HepG2 (cell line): ENCODE results near the gene SNHG17. TPM values are rescaled to one million over a fixed set of nuclear protein-coding genes. Genes with fewer than 3 reads are reported as not detected.

Experiments used
- AHR ChIP-seq: IDR thresholded peaks from 2 replicates; pipeline ENCODE4 v1.6.1; 2018; ENCODE audit warnings: missing genetic modification reagents, missing compliant biosample characterization
- SRF ChIP-seq: IDR thresholded peaks from 2 replicates; pipeline ENCODE4 v1.6.1; 2011; ENCODE audit warnings: mild to moderate bottlenecking, low read depth, low read length, moderate library complexity
- ZMAT3 ChIP-seq: sonication (generic); formaldehyde crosslinking; conservative IDR thresholded peaks from 2 replicates; pipeline ENCODE4 v1.7.0; 2021; ENCODE audit warnings: missing genetic modification reagents
- ZNF577 ChIP-seq: sonication (generic); formaldehyde crosslinking; IDR thresholded peaks from 2 replicates; pipeline ENCODE4 v1.4.0; 2020; ENCODE audit warnings: mild to moderate bottlenecking, low read depth, missing genetic modification reagents, borderline replicate concordance
- polyA plus RNA-seq, 8 experiments: library from polyadenylated mRNA; depleted of rRNA in 3 of 8; stranded (reverse) in 7 of 8; unstranded in 1 of 8; fragments of >200 nt; fragmentation: Illumina TruSeq in 4 of 8; extraction: Trizol in 4 of 8; gene quantifications; 2 replicates each; pipeline versions ENCODE4 v1.2.1 to v1.2.3, GENCODE V29; 2011 to 2016; ENCODE audit warnings: low read depth in 4 of 8, missing spikeins in 1 of 8, mixed read lengths in 1 of 8; ENCODE audit not compliant: insufficient read depth in 1 of 8
- total RNA-seq, 5 experiments: library from RNA; depleted of rRNA; stranded (reverse); fragments of >200 nt; fragmentation: Illumina TruSeq; extraction: Trizol; gene quantifications; 2 replicates each; pipeline ENCODE4 v1.2.3, GENCODE V29; 2016; ENCODE audit warnings: low read depth in 1 of 5
- TF ChIP-seq, protein P1 (sequence below): IDR thresholded peaks from 2 replicates; pipeline ENCODE4 v1.6.1; 2016; ENCODE audit warnings: low read depth, missing genetic modification reagents, missing compliant biosample characterization
- TF ChIP-seq, protein P2 (sequence below): sonication (generic); formaldehyde crosslinking; IDR thresholded peaks from 2 replicates; pipeline ENCODE4 v1.4.0; 2020; ENCODE audit warnings: missing genetic modification reagents
- TF ChIP-seq, protein P3 (sequence below): sonication (generic); formaldehyde crosslinking; IDR thresholded peaks from 2 replicates; pipeline ENCODE4 v1.8.0; 2022; ENCODE audit warnings: mild to moderate bottlenecking, missing genetic modification reagents, moderate library complexity
- TF ChIP-seq, protein P4 (sequence below): sonication (generic); formaldehyde crosslinking; IDR thresholded peaks from 2 replicates; pipeline ENCODE4 v1.4.0; 2020; ENCODE audit warnings: missing genetic modification reagents, borderline replicate concordance
- TF ChIP-seq, protein P5 (sequence below): sonication (generic); formaldehyde crosslinking; IDR thresholded peaks from 2 replicates; pipeline ENCODE4 v1.4.0; 2020; ENCODE audit warnings: mild to moderate bottlenecking, low read depth, missing genetic modification reagents

The SNHG17 gene
- total and polyA plus RNA-seq, 2 of the 13 experiments (the other 11 are each of a cell fraction or from before 2014, with no cell fraction given), result 26.2 to 41.2 TPM

DNA sequence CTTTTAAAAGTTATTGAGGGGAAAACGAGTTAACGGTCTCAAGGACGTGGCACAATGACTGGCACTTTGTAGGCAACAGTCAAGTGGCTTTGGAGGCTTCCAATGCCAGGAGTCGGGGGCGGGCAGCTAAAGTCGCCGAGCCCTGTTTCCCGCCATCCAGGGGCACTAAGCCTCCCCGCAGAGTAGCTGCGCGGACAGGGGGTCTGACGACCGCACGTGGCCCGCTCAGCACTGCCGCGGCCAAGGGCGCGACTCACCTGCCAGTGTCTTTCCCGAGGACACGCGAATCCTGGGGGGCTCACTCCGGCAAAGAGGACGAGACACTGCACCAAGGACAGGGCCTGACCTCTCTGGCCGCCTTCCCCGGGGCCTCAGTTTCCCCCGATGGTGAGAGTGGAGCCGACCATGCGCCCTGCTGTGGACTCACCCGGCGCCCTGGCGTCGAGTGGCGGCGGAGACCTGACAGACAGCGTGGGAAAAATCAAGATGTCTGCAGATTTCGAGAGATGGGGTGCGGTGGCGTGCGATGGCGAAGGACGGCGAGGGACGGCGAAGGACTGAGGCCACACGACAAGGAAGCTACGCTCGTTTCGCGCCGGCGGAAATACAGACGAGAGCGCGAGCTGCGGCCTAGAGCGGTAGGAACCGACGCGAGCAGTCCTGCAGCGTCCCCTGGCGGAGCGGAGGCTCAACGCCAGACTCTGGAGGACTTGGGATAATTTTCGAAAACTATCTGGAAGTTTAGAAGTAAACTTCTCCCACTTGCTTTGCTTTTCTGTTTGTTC lies at the start of gene SNHG17 (continued):
- TF ChIP-seq, protein P1, sequence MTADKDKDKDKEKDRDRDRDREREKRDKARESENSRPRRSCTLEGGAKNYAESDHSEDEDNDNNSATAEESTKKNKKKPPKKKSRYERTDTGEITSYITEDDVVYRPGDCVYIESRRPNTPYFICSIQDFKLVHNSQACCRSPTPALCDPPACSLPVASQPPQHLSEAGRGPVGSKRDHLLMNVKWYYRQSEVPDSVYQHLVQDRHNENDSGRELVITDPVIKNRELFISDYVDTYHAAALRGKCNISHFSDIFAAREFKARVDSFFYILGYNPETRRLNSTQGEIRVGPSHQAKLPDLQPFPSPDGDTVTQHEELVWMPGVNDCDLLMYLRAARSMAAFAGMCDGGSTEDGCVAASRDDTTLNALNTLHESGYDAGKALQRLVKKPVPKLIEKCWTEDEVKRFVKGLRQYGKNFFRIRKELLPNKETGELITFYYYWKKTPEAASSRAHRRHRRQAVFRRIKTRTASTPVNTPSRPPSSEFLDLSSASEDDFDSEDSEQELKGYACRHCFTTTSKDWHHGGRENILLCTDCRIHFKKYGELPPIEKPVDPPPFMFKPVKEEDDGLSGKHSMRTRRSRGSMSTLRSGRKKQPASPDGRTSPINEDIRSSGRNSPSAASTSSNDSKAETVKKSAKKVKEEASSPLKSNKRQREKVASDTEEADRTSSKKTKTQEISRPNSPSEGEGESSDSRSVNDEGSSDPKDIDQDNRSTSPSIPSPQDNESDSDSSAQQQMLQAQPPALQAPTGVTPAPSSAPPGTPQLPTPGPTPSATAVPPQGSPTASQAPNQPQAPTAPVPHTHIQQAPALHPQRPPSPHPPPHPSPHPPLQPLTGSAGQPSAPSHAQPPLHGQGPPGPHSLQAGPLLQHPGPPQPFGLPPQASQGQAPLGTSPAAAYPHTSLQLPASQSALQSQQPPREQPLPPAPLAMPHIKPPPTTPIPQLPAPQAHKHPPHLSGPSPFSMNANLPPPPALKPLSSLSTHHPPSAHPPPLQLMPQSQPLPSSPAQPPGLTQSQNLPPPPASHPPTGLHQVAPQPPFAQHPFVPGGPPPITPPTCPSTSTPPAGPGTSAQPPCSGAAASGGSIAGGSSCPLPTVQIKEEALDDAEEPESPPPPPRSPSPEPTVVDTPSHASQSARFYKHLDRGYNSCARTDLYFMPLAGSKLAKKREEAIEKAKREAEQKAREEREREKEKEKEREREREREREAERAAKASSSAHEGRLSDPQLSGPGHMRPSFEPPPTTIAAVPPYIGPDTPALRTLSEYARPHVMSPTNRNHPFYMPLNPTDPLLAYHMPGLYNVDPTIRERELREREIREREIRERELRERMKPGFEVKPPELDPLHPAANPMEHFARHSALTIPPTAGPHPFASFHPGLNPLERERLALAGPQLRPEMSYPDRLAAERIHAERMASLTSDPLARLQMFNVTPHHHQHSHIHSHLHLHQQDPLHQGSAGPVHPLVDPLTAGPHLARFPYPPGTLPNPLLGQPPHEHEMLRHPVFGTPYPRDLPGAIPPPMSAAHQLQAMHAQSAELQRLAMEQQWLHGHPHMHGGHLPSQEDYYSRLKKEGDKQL (CRISPR knock-in tag), result peak; percentile 78
- TF ChIP-seq AHR (CRISPR knock-in tag) (peak; percentile 99), SRF (peak; percentile 45; the same call in 1 of the 2 replicates), ZMAT3 (CRISPR knock-in tag) (peak; percentile 100), ZNF577 (CRISPR knock-in tag) (peak; percentile 96)
- TF ChIP-seq, protein P2, sequence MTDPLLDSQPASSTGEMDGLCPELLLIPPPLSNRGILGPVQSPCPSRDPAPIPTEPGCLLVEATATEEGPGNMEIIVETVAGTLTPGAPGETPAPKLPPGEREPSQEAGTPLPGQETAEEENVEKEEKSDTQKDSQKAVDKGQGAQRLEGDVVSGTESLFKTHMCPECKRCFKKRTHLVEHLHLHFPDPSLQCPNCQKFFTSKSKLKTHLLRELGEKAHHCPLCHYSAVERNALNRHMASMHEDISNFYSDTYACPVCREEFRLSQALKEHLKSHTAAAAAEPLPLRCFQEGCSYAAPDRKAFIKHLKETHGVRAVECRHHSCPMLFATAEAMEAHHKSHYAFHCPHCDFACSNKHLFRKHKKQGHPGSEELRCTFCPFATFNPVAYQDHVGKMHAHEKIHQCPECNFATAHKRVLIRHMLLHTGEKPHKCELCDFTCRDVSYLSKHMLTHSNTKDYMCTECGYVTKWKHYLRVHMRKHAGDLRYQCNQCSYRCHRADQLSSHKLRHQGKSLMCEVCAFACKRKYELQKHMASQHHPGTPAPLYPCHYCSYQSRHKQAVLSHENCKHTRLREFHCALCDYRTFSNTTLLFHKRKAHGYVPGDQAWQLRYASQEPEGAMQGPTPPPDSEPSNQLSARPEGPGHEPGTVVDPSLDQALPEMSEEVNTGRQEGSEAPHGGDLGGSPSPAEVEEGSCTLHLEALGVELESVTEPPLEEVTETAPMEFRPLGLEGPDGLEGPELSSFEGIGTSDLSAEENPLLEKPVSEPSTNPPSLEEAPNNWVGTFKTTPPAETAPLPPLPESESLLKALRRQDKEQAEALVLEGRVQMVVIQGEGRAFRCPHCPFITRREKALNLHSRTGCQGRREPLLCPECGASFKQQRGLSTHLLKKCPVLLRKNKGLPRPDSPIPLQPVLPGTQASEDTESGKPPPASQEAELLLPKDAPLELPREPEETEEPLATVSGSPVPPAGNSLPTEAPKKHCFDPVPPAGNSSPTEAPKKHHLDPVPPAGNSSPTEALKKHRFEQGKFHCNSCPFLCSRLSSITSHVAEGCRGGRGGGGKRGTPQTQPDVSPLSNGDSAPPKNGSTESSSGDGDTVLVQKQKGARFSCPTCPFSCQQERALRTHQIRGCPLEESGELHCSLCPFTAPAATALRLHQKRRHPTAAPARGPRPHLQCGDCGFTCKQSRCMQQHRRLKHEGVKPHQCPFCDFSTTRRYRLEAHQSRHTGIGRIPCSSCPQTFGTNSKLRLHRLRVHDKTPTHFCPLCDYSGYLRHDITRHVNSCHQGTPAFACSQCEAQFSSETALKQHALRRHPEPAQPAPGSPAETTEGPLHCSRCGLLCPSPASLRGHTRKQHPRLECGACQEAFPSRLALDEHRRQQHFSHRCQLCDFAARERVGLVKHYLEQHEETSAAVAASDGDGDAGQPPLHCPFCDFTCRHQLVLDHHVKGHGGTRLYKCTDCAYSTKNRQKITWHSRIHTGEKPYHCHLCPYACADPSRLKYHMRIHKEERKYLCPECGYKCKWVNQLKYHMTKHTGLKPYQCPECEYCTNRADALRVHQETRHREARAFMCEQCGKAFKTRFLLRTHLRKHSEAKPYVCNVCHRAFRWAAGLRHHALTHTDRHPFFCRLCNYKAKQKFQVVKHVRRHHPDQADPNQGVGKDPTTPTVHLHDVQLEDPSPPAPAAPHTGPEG (CRISPR knock-in tag), result peak; percentile 98
- TF ChIP-seq, protein P3, sequence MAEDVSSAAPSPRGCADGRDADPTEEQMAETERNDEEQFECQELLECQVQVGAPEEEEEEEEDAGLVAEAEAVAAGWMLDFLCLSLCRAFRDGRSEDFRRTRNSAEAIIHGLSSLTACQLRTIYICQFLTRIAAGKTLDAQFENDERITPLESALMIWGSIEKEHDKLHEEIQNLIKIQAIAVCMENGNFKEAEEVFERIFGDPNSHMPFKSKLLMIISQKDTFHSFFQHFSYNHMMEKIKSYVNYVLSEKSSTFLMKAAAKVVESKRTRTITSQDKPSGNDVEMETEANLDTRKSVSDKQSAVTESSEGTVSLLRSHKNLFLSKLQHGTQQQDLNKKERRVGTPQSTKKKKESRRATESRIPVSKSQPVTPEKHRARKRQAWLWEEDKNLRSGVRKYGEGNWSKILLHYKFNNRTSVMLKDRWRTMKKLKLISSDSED, result peak; percentile 97; the same call in 1 of the 2 replicates
- TF ChIP-seq, protein P4, sequence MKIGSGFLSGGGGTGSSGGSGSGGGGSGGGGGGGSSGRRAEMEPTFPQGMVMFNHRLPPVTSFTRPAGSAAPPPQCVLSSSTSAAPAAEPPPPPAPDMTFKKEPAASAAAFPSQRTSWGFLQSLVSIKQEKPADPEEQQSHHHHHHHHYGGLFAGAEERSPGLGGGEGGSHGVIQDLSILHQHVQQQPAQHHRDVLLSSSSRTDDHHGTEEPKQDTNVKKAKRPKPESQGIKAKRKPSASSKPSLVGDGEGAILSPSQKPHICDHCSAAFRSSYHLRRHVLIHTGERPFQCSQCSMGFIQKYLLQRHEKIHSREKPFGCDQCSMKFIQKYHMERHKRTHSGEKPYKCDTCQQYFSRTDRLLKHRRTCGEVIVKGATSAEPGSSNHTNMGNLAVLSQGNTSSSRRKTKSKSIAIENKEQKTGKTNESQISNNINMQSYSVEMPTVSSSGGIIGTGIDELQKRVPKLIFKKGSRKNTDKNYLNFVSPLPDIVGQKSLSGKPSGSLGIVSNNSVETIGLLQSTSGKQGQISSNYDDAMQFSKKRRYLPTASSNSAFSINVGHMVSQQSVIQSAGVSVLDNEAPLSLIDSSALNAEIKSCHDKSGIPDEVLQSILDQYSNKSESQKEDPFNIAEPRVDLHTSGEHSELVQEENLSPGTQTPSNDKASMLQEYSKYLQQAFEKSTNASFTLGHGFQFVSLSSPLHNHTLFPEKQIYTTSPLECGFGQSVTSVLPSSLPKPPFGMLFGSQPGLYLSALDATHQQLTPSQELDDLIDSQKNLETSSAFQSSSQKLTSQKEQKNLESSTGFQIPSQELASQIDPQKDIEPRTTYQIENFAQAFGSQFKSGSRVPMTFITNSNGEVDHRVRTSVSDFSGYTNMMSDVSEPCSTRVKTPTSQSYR (CRISPR knock-in tag), result peak; percentile 85
- TF ChIP-seq, protein P5, sequence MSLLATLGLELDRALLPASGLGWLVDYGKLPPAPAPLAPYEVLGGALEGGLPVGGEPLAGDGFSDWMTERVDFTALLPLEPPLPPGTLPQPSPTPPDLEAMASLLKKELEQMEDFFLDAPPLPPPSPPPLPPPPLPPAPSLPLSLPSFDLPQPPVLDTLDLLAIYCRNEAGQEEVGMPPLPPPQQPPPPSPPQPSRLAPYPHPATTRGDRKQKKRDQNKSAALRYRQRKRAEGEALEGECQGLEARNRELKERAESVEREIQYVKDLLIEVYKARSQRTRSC (CRISPR knock-in tag), result peak; percentile 99
